Endothelial cell of umbilical vein (primary cell): ENCODE measurements around the gene C17orf75. TPM values are rescaled to one million over a fixed set of nuclear protein-coding genes. Genes with fewer than 3 reads are reported as not detected.

Experiments used
- BruUV-seq: library from RNA; stranded (reverse); fragments of 400-500 nt; replicated peaks from 2 replicates; lab custom pipeline; 2021; lab: Mats Ljungman, UMichigan
- CTCF ChIA-PET: fragments of 300-600, 350-600 bp; sonication (Branson Sonifier 250); formaldehyde crosslinking; loops from one replicate; lab custom pipeline; 2021; ENCODE audit warnings: antibody characterized with exemption, inconsistent platforms; lab: Charles Lee
- POLR2A ChIA-PET: fragments of 300-600, 350-600 bp; sonication (Branson Sonifier 250); formaldehyde crosslinking; loops from one replicate; lab custom pipeline; 2021; ENCODE audit warnings: antibody characterized with exemption, inconsistent platforms; lab: Charles Lee
- DNase-seq: peaks from one replicate; pipeline ENCODE4 v3.0.0-alpha.2; 2011; ENCODE audit warnings: low read depth, low spot score
- FAIRE-seq: peaks from 2 replicates; lab custom pipeline; 2011; peaks lifted over from hg19 to GRCh38; lab: Jason Lieb, UNC
- H2AFZ ChIP-seq: 2 replicates; pipeline ENCODE4 v1.6.0; 2012; ENCODE audit warnings: low read depth, low read length, control low read depth, inconsistent platforms
- H3K27ac ChIP-seq: 2 replicates; pipeline ENCODE4 v1.5.1; 2011; ENCODE audit warnings: low read depth, mild to moderate bottlenecking, control low read depth, low read length, moderate library complexity; ENCODE audit not compliant: insufficient read depth
- H3K27me3 ChIP-seq, 2 experiments: 2 replicates each; pipeline versions ENCODE4 v1.6.0 to v1.6.1; 2011; ENCODE audit warnings: low read length in 2 of 2, mixed read lengths in 1 of 2; ENCODE audit not compliant: control insufficient read depth in 2 of 2, insufficient read depth in 2 of 2
- H3K36me3 ChIP-seq, 2 experiments: 2 replicates in 1 of 2; 3 replicates in 1 of 2; pipeline ENCODE4 v1.5.1; 2011; ENCODE audit warnings: low read length in 2 of 2, mild to moderate bottlenecking in 1 of 2, moderate library complexity in 1 of 2; ENCODE audit not compliant: control insufficient read depth in 2 of 2, insufficient read depth in 2 of 2; ENCODE audit errors: extremely low read depth in 1 of 2
- H3K4me1 ChIP-seq: 3 replicates; pipeline ENCODE4 v1.5.1; 2011; ENCODE audit warnings: mild to moderate bottlenecking, low read length; ENCODE audit not compliant: control insufficient read depth, insufficient read depth; ENCODE audit errors: extremely low read depth
- H3K4me2 ChIP-seq: 2 replicates; pipeline ENCODE4 v1.6.1; 2011; ENCODE audit warnings: low read length, control low read depth, mixed read lengths; ENCODE audit not compliant: insufficient read depth
- H3K4me3 ChIP-seq, 3 experiments: fragments of 200-600 bp in 1 of 3; sonication (generic), shearing (Covaris generic) in 1 of 3; replicated peaks in 1 of 3; 2 replicates each; pipeline ENCODE4 v1.5.1; 2011 to 2016; ENCODE audit warnings: control low read depth in 3 of 3, low read length in 3 of 3, mild to moderate bottlenecking in 2 of 3, inconsistent platforms in 1 of 3, low read depth in 1 of 3, moderate library complexity in 1 of 3; ENCODE audit not compliant: insufficient read depth in 1 of 3
- H3K79me2 ChIP-seq: 2 replicates; pipeline ENCODE4 v1.6.0; 2012; ENCODE audit warnings: low read length, inconsistent platforms; ENCODE audit not compliant: control insufficient read depth, insufficient read depth
- H3K9ac ChIP-seq: replicated peaks from 2 replicates; pipeline ENCODE3; 2011; ENCODE audit warnings: low read length, control low read depth; ENCODE audit not compliant: insufficient read depth; ENCODE audit errors: extremely low read depth
- H3K9me1 ChIP-seq: replicated peaks from 3 replicates; pipeline ENCODE4 v1.6.0; 2011; ENCODE audit warnings: mild to moderate bottlenecking, low read length; ENCODE audit not compliant: control insufficient read depth, insufficient read depth; ENCODE audit errors: extremely low read depth
- H3K9me3 ChIP-seq: replicated peaks from 2 replicates; pipeline ENCODE4 v1.5.1; 2012; ENCODE audit warnings: low read length, inconsistent platforms; ENCODE audit not compliant: control insufficient read depth, insufficient read depth
- H4K20me1 ChIP-seq: replicated peaks from 2 replicates; pipeline ENCODE3; 2011; ENCODE audit warnings: mild to moderate bottlenecking, low read length; ENCODE audit not compliant: control insufficient read depth, insufficient read depth; ENCODE audit errors: extremely low read depth
- CTCF ChIP-seq, 2 donors: IDR thresholded peaks; 1 replicate in 1 of 2; 2 replicates in 1 of 2; pipeline ENCODE4 v1.5.1; 2011; ENCODE audit warnings: low read length in 2 of 2, mild to moderate bottlenecking in 2 of 2, moderate library complexity in 2 of 2, control low read depth in 1 of 2, inconsistent platforms in 1 of 2, low read depth in 1 of 2; ENCODE audit not compliant: insufficient read depth in 1 of 2; ENCODE audit errors: extremely low read depth in 1 of 2
- EZH2 ChIP-seq: IDR thresholded peaks from 2 replicates; pipeline ENCODE4 v1.6.1; 2012; ENCODE audit warnings: borderline replicate concordance, low read depth, mild to moderate bottlenecking, moderate library complexity, low read length, inconsistent platforms; ENCODE audit not compliant: severe bottlenecking
- FOS ChIP-seq: IDR thresholded peaks from 2 replicates; pipeline ENCODE4 v1.6.1; 2011; ENCODE audit warnings: mild to moderate bottlenecking, low read length, moderate library complexity, borderline replicate concordance; ENCODE audit not compliant: insufficient read depth
- GATA2 ChIP-seq: IDR thresholded peaks from 2 replicates; pipeline ENCODE4 v1.7.0; 2011; ENCODE audit warnings: low read depth, mild to moderate bottlenecking, moderate library complexity, mixed read lengths, low read length; ENCODE audit not compliant: insufficient read length, insufficient read depth
- JUN ChIP-seq: IDR thresholded peaks from 2 replicates; pipeline ENCODE4 v1.6.1; 2011; ENCODE audit warnings: borderline replicate concordance, low read depth; ENCODE audit not compliant: insufficient read length, insufficient read depth
- MAX ChIP-seq: IDR thresholded peaks from 2 replicates; pipeline ENCODE4 v1.6.1; 2011; ENCODE audit not compliant: insufficient read depth, insufficient read length
- MYC ChIP-seq: IDR thresholded peaks from one replicate; pipeline ENCODE4 v1.6.1; 2011; ENCODE audit warnings: mild to moderate bottlenecking, low read depth, low read length
- POLR2A ChIP-seq: IDR thresholded peaks from 2 replicates; pipeline ENCODE4 v1.6.1; 2012; ENCODE audit warnings: low read depth, mild to moderate bottlenecking, control low read depth, low read length
- POLR2AphosphoS5 ChIP-seq: IDR thresholded peaks from 2 replicates; pipeline ENCODE4 v1.6.1; 2012; ENCODE audit warnings: low read depth, mild to moderate bottlenecking, control low read depth, low read length, moderate library complexity; ENCODE audit not compliant: insufficient read depth
- dilution Hi-C: fragments of 300-500 bp; cut with MboI; formaldehyde crosslinking; loops from one replicate; pipeline ENCODE4 v1.15.0; 2019; ENCODE audit warnings: low sequenced_read_pairs; ENCODE audit not compliant: extremely low pct_ligation_motif_present
- intact Hi-C: fragments of 100-400 bp; cut with micrococcal nuclease; formaldehyde crosslinking; loops from one replicate; pipeline ENCODE4 v1.10.0; 2022
- polyA plus RNA-seq, 4 experiments: library from polyadenylated mRNA; depleted of rRNA in 3 of 4; stranded (reverse) in 3 of 4; unstranded in 1 of 4; fragments of >200 nt; gene quantifications; 2 replicates each; pipeline versions ENCODE4 v1.2.1 to v1.2.3, GENCODE V29; 2011 to 2012; ENCODE audit warnings: missing spikeins in 1 of 4
- total RNA-seq: library from RNA; stranded (reverse); gene quantifications from 2 replicates; pipeline ENCODE4 v1.2.3, GENCODE V29; 2021

C17orf75 gene
- total and polyA plus RNA-seq, 2 donors (not counting 3 experiments of a cell fraction or from before 2014, with no cell fraction given) = 8.8 to 21.5 TPM

- dilution Hi-C loops = no loop called here
These were observed 52.4 kb downstream of the C17orf75 start for GRCh38 chr17:32289471-32290070.

More at GRCh38 chr17:32289471-32290070, 52.4 kb downstream of the C17orf75 start:
- H3K9me3 ChIP-seq = no peaks in the 10 kb centered on the region
- no TSS peak for BruUV-seq
- H3K4me2 ChIP-seq = no peak overlapping the region
- H2AFZ ChIP-seq = no peak overlapping the region
- ChIA-PET CTCF (interaction anchor here (1.3 kb wide), 1 partner anchor 37 kb away, joined by 5 read pairs; no protein-coding TSS in a partner anchor), POLR2A (no interaction called here)
- no peak overlapping the region for H3K9ac ChIP-seq
- no peaks in the 10 kb centered on the region for H3K36me3 ChIP-seq
- no peak overlapping the region for H3K27ac ChIP-seq
- no peaks in the 10 kb centered on the region for H3K9me1 ChIP-seq
- no peak overlapping the region for H3K4me3 ChIP-seq
- no peaks in the 10 kb centered on the region for H3K79me2 ChIP-seq
- TF ChIP-seq GATA2 (no peak), MAX (no peak), JUN (no peak), FOS (no peak), EZH2 (no peak), POLR2A (no peak), CTCF (IDR thresholded peaks at IDR 0.05; ENCODE audit: extremely low read depth in 1 of 2, insufficient read depth in 1 of 2, low read depth in 1 of 2, low read length in 2 of 2) (no peak), POLR2AphosphoS5 (no peak), MYC (no peak)
- intact Hi-C loops = no loop called here
- DNase-seq = no peak
- peaks cover 9% of the 10 kb centered on the region for H3K4me1 ChIP-seq
- no peaks in the 10 kb centered on the region for H4K20me1 ChIP-seq
- no peak for FAIRE-seq
- H3K27me3 ChIP-seq = no peaks in the 10 kb centered on the region
